LNCaP clone FGC (cell line): ENCODE results near the gene CNDP1.

Experiments
- DNase-seq: peaks from one replicate; pipeline ENCODE4 v3.0.0-alpha.2; 2011; ENCODE audit warnings: low read depth
- H3K4me3 ChIP-seq: 2 replicates; pipeline ENCODE4 v1.5.1; 2011; ENCODE audit warnings: mild to moderate bottlenecking, low read depth, low read length, control low read depth
- CTCF ChIP-seq: IDR thresholded peaks from 2 replicates; pipeline ENCODE4 v1.5.1; 2012; ENCODE audit warnings: mild to moderate bottlenecking; ENCODE audit not compliant: control insufficient read depth, insufficient read depth; ENCODE audit errors: extremely low read depth

CNDP1 gene

GRCh38 chr18:74515620-74516231 is 18.6 kb upstream of the CNDP1 start:
- no peak overlapping the region for H3K4me3 ChIP-seq
- TF ChIP-seq CTCF: no peak
- DNase-seq: no peak

GRCh38 chr18:74516271-74517235 is 17.7 kb upstream of the CNDP1 start:
- no peak for DNase-seq
- no peak overlapping the region for H3K4me3 ChIP-seq
- TF ChIP-seq CTCF: no peak

GRCh38 chr18:74517236-74517630 is 17.1 kb upstream of the CNDP1 start:
- no peak overlapping the region for H3K4me3 ChIP-seq
- DNase-seq: no peak
- TF ChIP-seq CTCF: no peak

GRCh38 chr18:74518456-74519295 is 15.6 kb upstream of the CNDP1 start:
- no peak for TF ChIP-seq CTCF
- DNase-seq: no peak
- no peak overlapping the region for H3K4me3 ChIP-seq

- DNase-seq: no peak
- no peak for TF ChIP-seq CTCF
- H3K4me3 ChIP-seq: no peak overlapping the region
Measured at GRCh38 chr18:74519320-74520095, 14.8 kb upstream of the CNDP1 start.
